HUES6 (cell line): ENCODE data around the gene CDH20.

ENCODE experiments used
- H3K27ac ChIP-seq: 2 replicates; pipeline ENCODE4 v1.7.0; 2013; ENCODE audit warnings: low read depth, mild to moderate bottlenecking, low read length, inconsistent platforms
- H3K27me3 ChIP-seq: 2 replicates; pipeline ENCODE4 v1.6.1; 2013; ENCODE audit warnings: low read length; ENCODE audit not compliant: control insufficient read depth, insufficient read depth
- H3K36me3 ChIP-seq: 2 replicates; pipeline ENCODE4 v1.6.1; 2013; ENCODE audit warnings: low read length; ENCODE audit not compliant: control insufficient read depth, insufficient read depth
- H3K4me1 ChIP-seq: 2 replicates; pipeline ENCODE4 v1.6.1; 2013; ENCODE audit warnings: low read length; ENCODE audit not compliant: control insufficient read depth, insufficient read depth
- H3K4me3 ChIP-seq: 2 replicates; pipeline ENCODE4 v1.5.1; 2013; ENCODE audit warnings: low read depth, low read length
- H3K9ac ChIP-seq: one replicate; pipeline ENCODE4 v1.6.1; 2013; ENCODE audit warnings: mild to moderate bottlenecking, low read length
- H3K9me3 ChIP-seq: 2 replicates; pipeline ENCODE4 v1.6.1; 2013; ENCODE audit warnings: low read depth, low read length; ENCODE audit not compliant: control insufficient read depth, insufficient read depth

CDH20 gene

DNA sequence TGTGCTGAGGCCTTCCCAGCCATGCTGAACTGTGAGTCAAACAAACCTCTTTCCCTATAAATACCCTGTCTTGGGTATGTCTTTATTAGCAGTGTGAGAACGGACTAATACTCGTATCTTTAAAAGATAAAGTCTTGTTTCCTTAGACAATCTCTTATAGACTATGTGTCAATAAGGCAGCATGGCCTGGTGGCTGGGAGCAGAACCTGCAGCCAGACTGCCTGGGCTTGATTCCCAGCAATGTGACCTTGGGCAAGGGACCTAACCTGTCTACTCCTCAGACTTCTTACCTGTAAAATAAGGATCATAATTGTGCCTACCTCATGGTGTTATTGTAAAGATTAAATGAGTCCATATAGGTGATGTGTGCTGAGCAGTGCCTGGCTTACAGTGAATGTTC lies 198.7 kb downstream of the CDH20 start:
- Histone ChIP-seq H3K9me3 (no peaks in the 10 kb centered on the region), H3K9ac (no peak overlapping the region), H3K4me1 (no peaks in the 10 kb centered on the region), H3K27ac (no peak overlapping the region), H3K36me3 (no peaks in the 10 kb centered on the region), H3K27me3 (no peaks in the 10 kb centered on the region), H3K4me3 (no peak overlapping the region)

- H3K27ac ChIP-seq: no peak overlapping the region
- H3K9ac ChIP-seq: no peak overlapping the region
- H3K27me3 ChIP-seq: no peaks in the 10 kb centered on the region
- no peaks in the 10 kb centered on the region for H3K36me3 ChIP-seq
- no peaks in the 10 kb centered on the region for H3K4me1 ChIP-seq
- H3K9me3 ChIP-seq: no peaks in the 10 kb centered on the region
- H3K4me3 ChIP-seq: no peak overlapping the region
Observed at GRCh38 chr18:61535401-61535800, 202.2 kb downstream of the CDH20 start.

DNA sequence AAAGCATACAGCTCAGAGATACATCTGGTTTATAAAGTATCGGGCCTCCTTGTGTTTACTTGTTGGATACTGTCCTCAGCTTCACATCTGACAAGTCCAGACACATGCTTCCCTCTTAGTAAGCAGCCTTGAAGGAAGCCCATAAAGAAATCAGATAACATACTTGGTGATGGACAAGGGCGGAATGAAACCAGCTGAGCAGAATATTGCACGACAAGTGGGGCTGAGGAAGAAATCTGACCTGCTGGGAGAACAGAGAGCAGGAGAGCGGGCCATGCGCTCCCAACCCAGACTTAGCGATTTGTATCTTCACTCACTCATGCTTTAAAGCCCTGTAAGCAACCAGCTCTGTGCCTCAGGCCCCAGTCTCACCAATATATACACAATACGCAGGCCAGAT lies 208.4 kb downstream of the CDH20 start:
- no peaks in the 10 kb centered on the region for H3K4me1 ChIP-seq
- no peak overlapping the region for H3K4me3 ChIP-seq
- no peaks in the 10 kb centered on the region for H3K9me3 ChIP-seq
- no peak overlapping the region for H3K9ac ChIP-seq
- no peaks in the 10 kb centered on the region for H3K36me3 ChIP-seq
- H3K27me3 ChIP-seq: no peaks in the 10 kb centered on the region
- H3K27ac ChIP-seq: no peak overlapping the region

DNA sequence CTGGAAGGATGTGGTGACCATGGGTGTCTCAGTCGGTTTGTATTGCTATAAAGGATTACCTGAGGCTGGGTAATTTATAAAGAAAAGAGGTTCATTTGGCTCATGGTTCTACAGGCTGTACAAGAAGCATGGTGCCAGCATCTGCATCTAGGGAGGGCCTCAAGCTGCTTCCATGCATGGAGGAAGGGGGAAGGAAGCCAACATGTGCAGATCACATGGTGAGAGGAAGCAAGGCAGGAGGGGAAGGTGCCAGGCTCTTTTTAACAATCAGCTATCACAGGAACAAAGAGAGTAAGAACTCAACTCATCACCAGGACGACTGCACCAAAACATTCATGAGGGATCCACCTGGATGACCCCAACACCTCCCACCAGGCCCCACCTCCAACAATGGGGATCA lies 209.4 kb downstream of the CDH20 start:
- Histone ChIP-seq H3K4me1 (no peaks in the 10 kb centered on the region), H3K27ac (no peak overlapping the region), H3K36me3 (no peaks in the 10 kb centered on the region), H3K4me3 (no peak overlapping the region), H3K27me3 (no peaks in the 10 kb centered on the region), H3K9ac (no peak overlapping the region), H3K9me3 (no peaks in the 10 kb centered on the region)

GRCh38 chr18:61543518-61543917 lies 210.3 kb downstream of the CDH20 start:
- no peaks in the 10 kb centered on the region for H3K4me1 ChIP-seq
- no peaks in the 10 kb centered on the region for H3K27me3 ChIP-seq

GRCh38 chr18:61544178-61544577 lies 210.9 kb downstream of the CDH20 start:
- Histone ChIP-seq H3K27ac (no peak overlapping the region), H3K9ac (no peak overlapping the region), H3K4me3 (no peak overlapping the region), H3K27me3 (no peaks in the 10 kb centered on the region), H3K36me3 (no peaks in the 10 kb centered on the region), H3K4me1 (no peaks in the 10 kb centered on the region), H3K9me3 (no peaks in the 10 kb centered on the region)

More at GRCh38 chr18:61543518-61543917, 210.3 kb downstream of the CDH20 start:
- H3K36me3 ChIP-seq: no peaks in the 10 kb centered on the region
- no peak overlapping the region for H3K27ac ChIP-seq
- no peaks in the 10 kb centered on the region for H3K9me3 ChIP-seq
- no peak overlapping the region for H3K4me3 ChIP-seq
- H3K9ac ChIP-seq: no peak overlapping the region

DNA sequence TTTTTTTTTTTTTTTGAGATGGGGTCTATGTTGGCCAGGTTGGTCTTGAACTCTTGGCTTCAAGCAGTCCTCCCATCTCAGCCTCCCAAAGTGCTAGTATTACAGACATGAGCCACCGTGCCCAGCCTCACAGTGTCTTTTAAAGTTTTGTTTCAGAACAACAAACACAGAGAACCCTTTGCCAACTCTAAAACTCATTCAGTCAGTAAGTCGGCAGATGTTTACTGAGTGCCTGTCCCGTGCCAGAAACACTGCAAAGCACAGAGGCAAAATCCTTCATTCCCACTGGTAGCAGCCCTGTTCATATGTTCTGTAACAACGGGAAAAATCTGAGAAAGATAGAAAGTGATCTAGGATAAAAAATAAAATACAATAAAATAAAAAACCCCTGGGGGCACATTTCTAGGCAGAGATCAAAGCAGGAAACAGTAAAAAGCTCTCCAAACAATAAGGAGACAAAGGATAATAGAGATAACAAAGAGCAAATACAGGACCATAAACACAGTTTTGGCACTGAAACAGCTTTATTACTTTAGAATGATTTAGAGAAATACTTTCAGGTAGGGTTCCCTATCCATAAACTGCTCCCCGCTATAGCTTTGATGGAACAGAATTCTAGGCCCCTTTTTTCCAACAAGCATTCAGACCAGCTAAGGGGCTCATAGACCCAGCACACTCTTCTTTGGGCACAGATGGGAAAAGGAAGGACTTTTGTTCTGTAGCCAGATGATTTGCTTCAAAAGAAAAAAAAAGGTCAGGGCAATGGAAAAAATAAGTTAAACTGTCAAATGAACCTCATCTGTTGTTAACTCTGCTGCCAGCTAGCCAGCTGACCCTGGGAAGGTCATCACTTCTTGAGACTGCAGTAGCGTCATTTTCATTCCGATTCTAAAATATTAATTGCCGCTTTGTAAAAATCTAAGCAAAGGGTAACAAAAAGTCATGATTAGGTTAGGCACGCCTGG lies 212.3 kb downstream of the CDH20 start:
- H3K27ac ChIP-seq: no peak overlapping the region
- H3K36me3 ChIP-seq: no peaks in the 10 kb centered on the region
- H3K9me3 ChIP-seq: no peaks in the 10 kb centered on the region
- H3K27me3 ChIP-seq: no peaks in the 10 kb centered on the region
- no peaks in the 10 kb centered on the region for H3K4me1 ChIP-seq
- H3K9ac ChIP-seq: no peak overlapping the region
- no peak overlapping the region for H3K4me3 ChIP-seq

GRCh38 chr18:61546590-61546989 lies 213.4 kb downstream of the CDH20 start:
- Histone ChIP-seq H3K4me1 (0 out of 2 replicates have a peak, but pooled peaks cover under 1% of the 10 kb centered on the region), H3K9me3 (no peaks in the 10 kb centered on the region), H3K27ac (no peak overlapping the region), H3K36me3 (no peaks in the 10 kb centered on the region), H3K9ac (no peak overlapping the region), H3K27me3 (no peaks in the 10 kb centered on the region), H3K4me3 (no peak overlapping the region)

GRCh38 chr18:61549416-61549815 lies 216.2 kb downstream of the CDH20 start:
- Histone ChIP-seq H3K27ac (no peak overlapping the region), H3K27me3 (no peaks in the 10 kb centered on the region), H3K4me1 (0 out of 2 replicates have a peak, but pooled peaks cover 2% of the 10 kb centered on the region), H3K9me3 (no peaks in the 10 kb centered on the region), H3K9ac (no peak overlapping the region), H3K4me3 (no peak overlapping the region), H3K36me3 (no peaks in the 10 kb centered on the region)

- H3K4me3 ChIP-seq: no peak overlapping the region
- H3K27me3 ChIP-seq: no peaks in the 10 kb centered on the region
- no peaks in the 10 kb centered on the region for H3K36me3 ChIP-seq
- no peak overlapping the region for H3K9ac ChIP-seq
- no peaks in the 10 kb centered on the region for H3K9me3 ChIP-seq
- H3K4me1 ChIP-seq: 0 out of 2 replicates have a peak, but pooled peaks cover 2% of the 10 kb centered on the region
- no peak overlapping the region for H3K27ac ChIP-seq
Observed at GRCh38 chr18:61549889-61550288, 216.7 kb downstream of the CDH20 start.

DNA sequence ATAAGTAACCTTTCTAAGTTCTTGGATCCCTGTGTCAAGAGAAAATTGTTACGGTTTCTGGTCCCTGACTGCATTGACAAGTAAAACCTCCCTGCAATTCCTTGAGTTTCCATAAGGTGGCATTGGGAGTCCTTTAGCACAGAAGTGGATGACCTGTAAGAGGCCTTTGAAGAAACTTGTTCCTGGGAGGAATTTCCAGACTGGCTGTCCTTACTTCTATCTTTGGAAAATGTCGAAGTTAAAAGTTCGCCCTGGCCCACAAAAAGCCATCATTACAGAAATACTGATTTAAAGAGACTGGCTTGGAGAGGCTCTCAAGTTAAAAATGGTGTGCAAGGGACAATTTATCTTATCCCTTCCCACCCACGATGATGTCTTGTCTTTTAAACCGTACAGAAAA lies 218.4 kb downstream of the CDH20 start:
- H3K27ac ChIP-seq: no peak overlapping the region
- H3K9me3 ChIP-seq: no peaks in the 10 kb centered on the region
- no peaks in the 10 kb centered on the region for H3K27me3 ChIP-seq
- no peak overlapping the region for H3K9ac ChIP-seq
- H3K4me1 ChIP-seq: 0 out of 2 replicates have a peak, but pooled peaks cover 2% of the 10 kb centered on the region
- no peak overlapping the region for H3K4me3 ChIP-seq
- H3K36me3 ChIP-seq: no peaks in the 10 kb centered on the region
